K562 (cell line): ENCODE results near the gene GNAZ.

Experiments used
- CEBPB ChIP-seq: fragments of 450-650 bp; IDR thresholded peaks from 2 replicates; pipeline ENCODE4 v1.6.1; 2016; ENCODE audit warnings: missing genetic modification characterization, missing compliant biosample characterization
- CTCF ChIP-seq, 3 experiments: IDR thresholded peaks in 2 of 3; conservative IDR thresholded peaks in 1 of 3; 2 replicates each; pipeline ENCODE4 v1.5.1; 2011 to 2012; ENCODE audit warnings: low read length in 3 of 3, mild to moderate bottlenecking in 3 of 3, control low read depth in 2 of 3, improper control_type of control experiment in 1 of 3, inconsistent platforms in 1 of 3, low read depth in 1 of 3, mixed read lengths in 1 of 3, moderate library complexity in 1 of 3; ENCODE audit not compliant: insufficient read depth in 2 of 3
- NFE2L1 ChIP-seq: fragments of 450-650 bp; IDR thresholded peaks from 2 replicates; pipeline ENCODE4 v1.6.1; 2016; ENCODE audit warnings: missing genetic modification characterization, low read depth, mild to moderate bottlenecking, missing compliant biosample characterization, moderate library complexity, borderline replicate concordance
- PHF8 ChIP-seq: fragments of 200-600 bp; sonication (generic); IDR thresholded peaks from 2 replicates; pipeline ENCODE4 v1.6.1; 2012; ENCODE audit warnings: mixed run types, mild to moderate bottlenecking, inconsistent platforms, low read length, moderate library complexity, borderline replicate concordance
- TF ChIP-seq, protein P1 (sequence below): sonication (generic); formaldehyde crosslinking; IDR thresholded peaks from 2 replicates; pipeline ENCODE4 v1.8.0; 2023; ENCODE audit warnings: missing genetic modification reagents, mild to moderate bottlenecking, borderline replicate concordance

DNA sequence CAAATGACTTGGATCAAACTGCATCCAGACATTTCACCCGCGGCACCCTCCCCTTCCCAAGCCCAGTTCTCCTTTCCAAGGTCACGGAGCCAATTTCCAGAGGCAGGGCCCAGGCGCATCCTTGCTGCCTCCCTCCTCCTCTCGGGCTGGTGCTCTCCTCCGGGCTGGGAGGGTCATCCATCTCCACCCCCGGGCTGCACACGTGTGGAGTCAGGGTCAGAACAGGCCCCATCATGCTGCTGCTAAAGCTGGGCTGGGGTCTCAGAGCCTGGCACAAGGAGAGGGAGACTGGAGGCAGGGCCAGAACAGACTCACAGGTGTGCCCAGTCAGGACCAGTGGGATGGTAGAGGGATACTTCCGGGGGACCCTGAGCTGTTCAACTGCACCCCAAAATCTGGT is 57.5 kb downstream of the GNAZ start:
- TF ChIP-seq NFE2L1 (tag) (no peak), CEBPB (no peak), PHF8 (no peak), CTCF (IDR thresholded peaks at IDR 0.05 in 2 of 3, conservative IDR thresholded peaks at IDR 0.05 in 1 of 3; ENCODE audit: insufficient read depth in 2 of 3, low read depth in 1 of 3, low read length in 3 of 3) (no peak)
- TF ChIP-seq, protein P1, sequence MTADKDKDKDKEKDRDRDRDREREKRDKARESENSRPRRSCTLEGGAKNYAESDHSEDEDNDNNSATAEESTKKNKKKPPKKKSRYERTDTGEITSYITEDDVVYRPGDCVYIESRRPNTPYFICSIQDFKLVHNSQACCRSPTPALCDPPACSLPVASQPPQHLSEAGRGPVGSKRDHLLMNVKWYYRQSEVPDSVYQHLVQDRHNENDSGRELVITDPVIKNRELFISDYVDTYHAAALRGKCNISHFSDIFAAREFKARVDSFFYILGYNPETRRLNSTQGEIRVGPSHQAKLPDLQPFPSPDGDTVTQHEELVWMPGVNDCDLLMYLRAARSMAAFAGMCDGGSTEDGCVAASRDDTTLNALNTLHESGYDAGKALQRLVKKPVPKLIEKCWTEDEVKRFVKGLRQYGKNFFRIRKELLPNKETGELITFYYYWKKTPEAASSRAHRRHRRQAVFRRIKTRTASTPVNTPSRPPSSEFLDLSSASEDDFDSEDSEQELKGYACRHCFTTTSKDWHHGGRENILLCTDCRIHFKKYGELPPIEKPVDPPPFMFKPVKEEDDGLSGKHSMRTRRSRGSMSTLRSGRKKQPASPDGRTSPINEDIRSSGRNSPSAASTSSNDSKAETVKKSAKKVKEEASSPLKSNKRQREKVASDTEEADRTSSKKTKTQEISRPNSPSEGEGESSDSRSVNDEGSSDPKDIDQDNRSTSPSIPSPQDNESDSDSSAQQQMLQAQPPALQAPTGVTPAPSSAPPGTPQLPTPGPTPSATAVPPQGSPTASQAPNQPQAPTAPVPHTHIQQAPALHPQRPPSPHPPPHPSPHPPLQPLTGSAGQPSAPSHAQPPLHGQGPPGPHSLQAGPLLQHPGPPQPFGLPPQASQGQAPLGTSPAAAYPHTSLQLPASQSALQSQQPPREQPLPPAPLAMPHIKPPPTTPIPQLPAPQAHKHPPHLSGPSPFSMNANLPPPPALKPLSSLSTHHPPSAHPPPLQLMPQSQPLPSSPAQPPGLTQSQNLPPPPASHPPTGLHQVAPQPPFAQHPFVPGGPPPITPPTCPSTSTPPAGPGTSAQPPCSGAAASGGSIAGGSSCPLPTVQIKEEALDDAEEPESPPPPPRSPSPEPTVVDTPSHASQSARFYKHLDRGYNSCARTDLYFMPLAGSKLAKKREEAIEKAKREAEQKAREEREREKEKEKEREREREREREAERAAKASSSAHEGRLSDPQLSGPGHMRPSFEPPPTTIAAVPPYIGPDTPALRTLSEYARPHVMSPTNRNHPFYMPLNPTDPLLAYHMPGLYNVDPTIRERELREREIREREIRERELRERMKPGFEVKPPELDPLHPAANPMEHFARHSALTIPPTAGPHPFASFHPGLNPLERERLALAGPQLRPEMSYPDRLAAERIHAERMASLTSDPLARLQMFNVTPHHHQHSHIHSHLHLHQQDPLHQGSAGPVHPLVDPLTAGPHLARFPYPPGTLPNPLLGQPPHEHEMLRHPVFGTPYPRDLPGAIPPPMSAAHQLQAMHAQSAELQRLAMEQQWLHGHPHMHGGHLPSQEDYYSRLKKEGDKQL (CRISPR knock-in tag): no peak
